Trophoblast cell (in vitro differentiated cells and primary cell): Measurements from ENCODE around the gene ANXA4.
A peak's percentile ranks its signal among the peaks of the same experiment; 100 is the strongest.
"Not testable (repeated sequence)": the region's sequence is repeated elsewhere in the genome, so short reads cannot be mapped to it uniquely, and the experiment has no call there.

Experiments used
- DNase-seq, 2 donors: peaks; one replicate each; pipeline ENCODE4 v3.0.0-alpha.2; 2016
- H2AFZ ChIP-seq: 2 replicates; pipeline ENCODE4 v1.6.1; 2013; ENCODE audit warnings: low read length, moderate library complexity, mild to moderate bottlenecking; ENCODE audit not compliant: insufficient read depth, poor library complexity
- H2AK5ac ChIP-seq: 2 replicates; pipeline ENCODE4 v1.6.1; 2013; ENCODE audit warnings: mild to moderate bottlenecking, low read length
- H2BK120ac ChIP-seq: 2 replicates; pipeline ENCODE4 v1.6.1; 2013; ENCODE audit warnings: low read length, mild to moderate bottlenecking, moderate library complexity; ENCODE audit not compliant: insufficient read depth, poor library complexity
- H2BK12ac ChIP-seq: 2 replicates; pipeline ENCODE4 v1.6.1; 2013; ENCODE audit warnings: mild to moderate bottlenecking, low read length, moderate library complexity
- H2BK5ac ChIP-seq: 2 replicates; pipeline ENCODE4 v1.6.1; 2013; ENCODE audit warnings: low read length, low read depth, moderate library complexity, mild to moderate bottlenecking; ENCODE audit not compliant: poor library complexity
- H3K14ac ChIP-seq: 2 replicates; pipeline ENCODE4 v1.6.1; 2013; ENCODE audit warnings: mild to moderate bottlenecking, low read length
- H3K18ac ChIP-seq: 2 replicates; pipeline ENCODE4 v1.6.1; 2013; ENCODE audit warnings: mild to moderate bottlenecking, low read length
- H3K23ac ChIP-seq: 2 replicates; pipeline ENCODE4 v1.6.1; 2013; ENCODE audit warnings: low read length
- H3K27ac ChIP-seq: 2 replicates; pipeline ENCODE4 v1.5.1; 2013; ENCODE audit warnings: low read depth, mild to moderate bottlenecking, inconsistent platforms, low read length, moderate library complexity
- H3K27me3 ChIP-seq: 2 replicates; pipeline ENCODE4 v1.6.1; 2013; ENCODE audit warnings: inconsistent platforms, mild to moderate bottlenecking, low read length, moderate library complexity; ENCODE audit not compliant: insufficient read depth
- H3K36me3 ChIP-seq, 2 experiments: 1 replicate in 1 of 2; 2 replicates in 1 of 2; pipeline ENCODE4 v1.6.1; 2013; ENCODE audit warnings: low read length in 2 of 2, mild to moderate bottlenecking in 2 of 2, moderate library complexity in 1 of 2; ENCODE audit not compliant: insufficient read depth in 2 of 2, control insufficient read depth in 1 of 2
- H3K4ac ChIP-seq: 2 replicates; pipeline ENCODE4 v1.6.1; 2013; ENCODE audit warnings: low read depth, mild to moderate bottlenecking, low read length, moderate library complexity
- H3K4me1 ChIP-seq, 2 experiments: 1 replicate in 1 of 2; 2 replicates in 1 of 2; pipeline ENCODE4 v1.6.1; 2013; ENCODE audit warnings: low read length in 2 of 2, mild to moderate bottlenecking in 2 of 2, moderate library complexity in 1 of 2; ENCODE audit not compliant: insufficient read depth in 2 of 2, control insufficient read depth in 1 of 2
- H3K4me2 ChIP-seq: 2 replicates; pipeline ENCODE4 v1.6.1; 2013; ENCODE audit warnings: inconsistent platforms, mild to moderate bottlenecking, low read length, moderate library complexity
- H3K4me3 ChIP-seq: 2 replicates; pipeline ENCODE4 v1.5.1; 2013; ENCODE audit warnings: mild to moderate bottlenecking, low read depth, low read length, inconsistent platforms
- H3K79me1 ChIP-seq: one replicate; pipeline ENCODE4 v1.6.1; 2013; ENCODE audit warnings: low read length
- H3K79me2 ChIP-seq: 2 replicates; pipeline ENCODE4 v1.6.1; 2013; ENCODE audit warnings: low read length, mild to moderate bottlenecking; ENCODE audit not compliant: control insufficient read depth, insufficient read depth, poor library complexity
- H3K9ac ChIP-seq: 2 replicates; pipeline ENCODE4 v1.6.1; 2013; ENCODE audit warnings: mild to moderate bottlenecking, low read length
- H3K9me3 ChIP-seq: 2 replicates; pipeline ENCODE4 v1.6.1; 2013; ENCODE audit warnings: low read depth, mild to moderate bottlenecking, control low read depth, inconsistent platforms, low read length; ENCODE audit not compliant: insufficient read depth
- H4K12ac ChIP-seq: 2 replicates; pipeline ENCODE4 v1.6.1; 2013; ENCODE audit warnings: low read depth, mild to moderate bottlenecking, low read length, moderate library complexity
- H4K8ac ChIP-seq: 2 replicates; pipeline ENCODE4 v1.6.1; 2013; ENCODE audit warnings: low read depth, mild to moderate bottlenecking, low read length, moderate library complexity
- H4K91ac ChIP-seq: one replicate; pipeline ENCODE4 v1.6.1; 2013; ENCODE audit warnings: low read depth, mild to moderate bottlenecking, low read length, moderate library complexity
- WGBS: extraction: QIAGEN DNeasy Blood & Tissue Kit; methylation state at CpG from one replicate; pipeline ENCODE4 v1.1.7; 2013; ENCODE audit warnings: missing lambda C conversion rate; ENCODE audit not compliant: insufficient read length, insufficient coverage; ENCODE audit errors: extremely low coverage; 5-methylcytosine and 5-hydroxymethylcytosine counted together

The ANXA4 gene

GRCh38 chr2:69829256-69830044 lies 87.5 kb downstream of the ANXA4 start, which contains the start of gene GMCL1:
Gene GMCL1, plus strand, starts transcription at chr2:69829660. Its CDS starts 233 bp downstream, at chr2:69829893.
- peak within 1 kb of the TSS; percentile 62 for H4K91ac ChIP-seq
- DNase-seq: peak; percentile 98 to 100
- peak within 1 kb of the TSS; percentile 46 for H4K12ac ChIP-seq
- H2BK12ac ChIP-seq: no peak within 1 kb of the TSS
- peak within 1 kb of the TSS; percentile 83 for H3K4me2 ChIP-seq
- H3K9me3 ChIP-seq: no peaks in the 10 kb centered on the region
- peak within 1 kb of the TSS; percentile 92 for H3K4me3 ChIP-seq
- peak within 1 kb of the TSS; percentile 51 for H3K4ac ChIP-seq
- H3K4me1 ChIP-seq: peaks cover 0 to 2% of the 10 kb centered on the region in 2 experiments
- H2AK5ac ChIP-seq: peak within 1 kb of the TSS; percentile 42
- peak within 1 kb of the TSS; percentile 25 for H3K18ac ChIP-seq
- peak within 1 kb of the TSS; percentile 94 for H2AFZ ChIP-seq
- no peaks in the 10 kb centered on the region for H3K27me3 ChIP-seq
- H3K27ac ChIP-seq: peak within 1 kb of the TSS; percentile 85
- peaks cover 10% of the 10 kb centered on the region for H3K79me2 ChIP-seq
- peaks cover 9% of the 10 kb centered on the region for H3K79me1 ChIP-seq
- no CpG with 5 or more reads among the region's 74 CpGs for WGBS
- H3K36me3 ChIP-seq: no peaks in the 10 kb centered on the region
- peak within 1 kb of the TSS; percentile 89 for H3K9ac ChIP-seq
- no peak within 1 kb of the TSS for H3K23ac ChIP-seq
- H3K14ac ChIP-seq: peak within 1 kb of the TSS; percentile 52
- H4K8ac ChIP-seq: peak within 1 kb of the TSS; percentile 85
- peak within 1 kb of the TSS; percentile 29 for H2BK120ac ChIP-seq
- H2BK5ac ChIP-seq: peak within 1 kb of the TSS; percentile 38

GRCh38 chr2:69830045-69830905 lies 88.3 kb downstream of the ANXA4 start:
- no peak overlapping the region for H3K23ac ChIP-seq
- peaks cover 9% of the 10 kb centered on the region for H3K79me1 ChIP-seq
- peak overlapping the region; percentile 29 for H2BK120ac ChIP-seq
- H3K14ac ChIP-seq: peak overlapping the region; percentile 12
- peak overlapping the region; percentile 17 for H4K91ac ChIP-seq
- WGBS: no CpG with 5 or more reads among the region's 45 CpGs
- peak overlapping the region; percentile 68 for H2AFZ ChIP-seq
- peaks cover 0 to 2% of the 10 kb centered on the region in 2 experiments for H3K4me1 ChIP-seq
- no peaks in the 10 kb centered on the region for H3K27me3 ChIP-seq
- no peak overlapping the region for H3K27ac ChIP-seq
- H3K9me3 ChIP-seq: no peaks in the 10 kb centered on the region
- no peak overlapping the region for H4K8ac ChIP-seq
- peak overlapping the region; percentile 1 for H4K12ac ChIP-seq
- no peak overlapping the region for H2BK12ac ChIP-seq
- no peak overlapping the region for H2BK5ac ChIP-seq
- H3K18ac ChIP-seq: peak overlapping the region; percentile 15
- peak overlapping the region; percentile 92 for H3K4me3 ChIP-seq
- H3K4me2 ChIP-seq: peak overlapping the region; percentile 78
- no peaks in the 10 kb centered on the region for H3K36me3 ChIP-seq
- H3K9ac ChIP-seq: peak overlapping the region; percentile 77
- peak; percentile 55 to 57 for DNase-seq
- H3K4ac ChIP-seq: peak overlapping the region; percentile 51
- H2AK5ac ChIP-seq: peak overlapping the region; percentile 19
- H3K79me2 ChIP-seq: peaks cover 10% of the 10 kb centered on the region

GRCh38 chr2:69830906-69831241 lies 88.9 kb downstream of the ANXA4 start:
- H3K14ac ChIP-seq, H3K79me1 ChIP-seq, H3K36me3 ChIP-seq, H3K4me1 ChIP-seq, H3K27me3 ChIP-seq, H2BK120ac ChIP-seq, H3K4ac ChIP-seq, H4K91ac ChIP-seq, H3K18ac ChIP-seq, H3K4me3 ChIP-seq, H3K9ac ChIP-seq, H3K9me3 ChIP-seq, H3K23ac ChIP-seq, H2AFZ ChIP-seq, H3K27ac ChIP-seq, H2BK5ac ChIP-seq, H2AK5ac ChIP-seq, H2BK12ac ChIP-seq, H4K8ac ChIP-seq, H4K12ac ChIP-seq: not testable (repeated sequence)
- peak overlapping the region; percentile 48 for H3K4me2 ChIP-seq
- H3K79me2 ChIP-seq: peaks cover 10% of the 10 kb centered on the region
- WGBS: no CpG with 5 or more reads among the region's 13 CpGs
- peak in 1 of 2 donors; percentile 28 for DNase-seq

- H2BK12ac ChIP-seq: no peak overlapping the region
- H3K4me1 ChIP-seq: peaks cover 0 to 2% of the 10 kb centered on the region in 2 experiments
- H3K14ac ChIP-seq: no peak overlapping the region
- H3K79me2 ChIP-seq: peaks cover 10% of the 10 kb centered on the region
- H3K79me1 ChIP-seq: peaks cover 9% of the 10 kb centered on the region
- no peak overlapping the region for H3K4me3 ChIP-seq
- no peak for DNase-seq
- no peaks in the 10 kb centered on the region for H3K36me3 ChIP-seq
- H3K9ac ChIP-seq: no peak overlapping the region
- no peak overlapping the region for H3K18ac ChIP-seq
- no peaks in the 10 kb centered on the region for H3K27me3 ChIP-seq
- no peak overlapping the region for H2BK5ac ChIP-seq
- no peak overlapping the region for H4K12ac ChIP-seq
- H3K4me2 ChIP-seq: no peak overlapping the region
- H3K4ac ChIP-seq: peak overlapping the region; percentile 78
- no peak overlapping the region for H3K23ac ChIP-seq
- WGBS: no CpG with 5 or more reads among the region's 6 CpGs
- no peaks in the 10 kb centered on the region for H3K9me3 ChIP-seq
- H3K27ac ChIP-seq: no peak overlapping the region
- no peak overlapping the region for H4K91ac ChIP-seq
- no peak overlapping the region for H2AK5ac ChIP-seq
- no peak overlapping the region for H2AFZ ChIP-seq
- no peak overlapping the region for H2BK120ac ChIP-seq
- no peak overlapping the region for H4K8ac ChIP-seq
Observed at GRCh38 chr2:69831354-69831905, 89.5 kb downstream of the ANXA4 start.
